Fibroblast of gingiva (primary cell): ENCODE results near the gene NFIA.

Experiments
- DNase-seq: peaks from one replicate; pipeline ENCODE4 v3.0.0-alpha.2; 2011; ENCODE audit warnings: low read depth

The NFIA gene

DNA sequence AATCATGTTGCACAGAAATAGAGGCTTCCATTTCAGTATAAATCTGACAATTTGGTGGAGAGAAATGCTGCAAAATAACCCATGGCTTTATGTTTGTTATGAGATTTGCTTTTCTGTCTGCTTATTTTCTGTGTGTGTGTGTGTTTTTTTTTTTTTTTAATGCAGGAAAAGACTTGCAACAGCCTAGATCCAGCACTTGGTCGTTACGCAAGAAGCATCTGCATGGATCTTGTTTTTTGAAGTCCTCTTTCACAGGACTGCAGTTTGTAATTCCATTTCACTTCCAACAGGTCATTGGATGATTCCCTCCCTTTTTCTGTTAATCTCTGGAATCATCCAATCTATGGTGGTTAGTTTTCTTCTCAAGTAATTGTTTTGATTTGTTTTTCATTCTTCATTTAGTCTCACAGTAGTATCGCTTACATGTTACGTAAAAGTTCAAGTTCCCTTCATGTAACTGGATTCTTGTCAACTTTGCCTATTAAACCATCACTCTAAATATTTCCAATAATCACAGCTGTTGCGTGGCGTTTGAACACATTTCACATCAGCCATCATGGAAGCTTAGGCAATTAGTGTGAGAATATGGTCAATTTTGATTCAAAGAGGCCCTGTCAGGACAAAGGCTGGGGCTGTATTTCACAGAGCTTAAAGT, 312.9 kb downstream of the NFIA start:
- DNase-seq = peak; percentile 74

GRCh38 chr1:61397495-61397894, 315.1 kb downstream of the NFIA start:
- no peak for DNase-seq

GRCh38 chr1:61397935-61398334, 315.6 kb downstream of the NFIA start:
- peak; percentile 29 for DNase-seq

GRCh38 chr1:61399199-61399598, 316.8 kb downstream of the NFIA start:
- no peak for DNase-seq

- DNase-seq = peak; percentile 4
Observed at GRCh38 chr1:61400131-61400770, 317.9 kb downstream of the NFIA start.

GRCh38 chr1:61400997-61401396, 318.6 kb downstream of the NFIA start:
- no peak for DNase-seq

DNA sequence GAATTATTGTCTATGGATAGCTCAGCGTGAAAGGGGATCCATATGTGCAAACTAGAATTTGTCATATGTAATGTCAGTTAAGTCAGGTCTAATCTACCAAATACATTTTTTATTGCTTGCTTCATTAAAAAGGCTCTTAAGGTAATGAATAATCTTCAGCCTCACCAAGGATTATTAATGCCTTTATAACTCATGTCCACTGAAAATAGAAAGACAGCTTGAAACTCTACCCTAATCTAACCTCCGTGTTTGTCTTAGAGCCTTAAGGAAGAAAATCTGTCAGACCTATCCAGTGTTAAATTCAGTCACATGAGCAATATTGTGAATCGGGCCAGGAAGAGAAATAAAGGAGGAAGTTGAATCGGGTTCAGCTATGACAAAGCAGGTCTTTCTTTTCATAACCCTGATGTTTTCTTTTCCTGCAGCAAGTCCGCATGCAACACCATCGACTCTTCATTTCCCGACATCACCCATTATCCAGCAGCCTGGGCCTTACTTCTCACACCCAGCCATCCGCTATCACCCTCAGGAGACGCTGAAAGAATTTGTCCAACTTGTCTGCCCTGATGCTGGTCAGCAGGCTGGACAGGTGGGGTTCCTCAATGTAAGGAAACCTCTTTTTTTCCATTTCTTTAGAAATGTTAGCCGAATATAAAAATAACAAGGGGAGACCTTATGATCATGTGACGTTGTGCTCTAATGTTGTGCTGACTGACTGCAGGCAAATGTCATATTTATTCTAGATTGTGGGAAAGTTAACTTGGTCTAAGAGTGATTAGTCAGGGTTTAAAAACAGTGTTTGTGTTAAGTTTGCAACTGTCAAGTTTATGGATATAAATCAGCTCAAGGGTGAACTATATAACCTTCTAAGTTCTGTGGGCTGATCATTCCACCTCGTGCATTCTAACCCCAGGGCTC, 321.6 kb downstream of the NFIA start:
- DNase-seq = no peak

DNA sequence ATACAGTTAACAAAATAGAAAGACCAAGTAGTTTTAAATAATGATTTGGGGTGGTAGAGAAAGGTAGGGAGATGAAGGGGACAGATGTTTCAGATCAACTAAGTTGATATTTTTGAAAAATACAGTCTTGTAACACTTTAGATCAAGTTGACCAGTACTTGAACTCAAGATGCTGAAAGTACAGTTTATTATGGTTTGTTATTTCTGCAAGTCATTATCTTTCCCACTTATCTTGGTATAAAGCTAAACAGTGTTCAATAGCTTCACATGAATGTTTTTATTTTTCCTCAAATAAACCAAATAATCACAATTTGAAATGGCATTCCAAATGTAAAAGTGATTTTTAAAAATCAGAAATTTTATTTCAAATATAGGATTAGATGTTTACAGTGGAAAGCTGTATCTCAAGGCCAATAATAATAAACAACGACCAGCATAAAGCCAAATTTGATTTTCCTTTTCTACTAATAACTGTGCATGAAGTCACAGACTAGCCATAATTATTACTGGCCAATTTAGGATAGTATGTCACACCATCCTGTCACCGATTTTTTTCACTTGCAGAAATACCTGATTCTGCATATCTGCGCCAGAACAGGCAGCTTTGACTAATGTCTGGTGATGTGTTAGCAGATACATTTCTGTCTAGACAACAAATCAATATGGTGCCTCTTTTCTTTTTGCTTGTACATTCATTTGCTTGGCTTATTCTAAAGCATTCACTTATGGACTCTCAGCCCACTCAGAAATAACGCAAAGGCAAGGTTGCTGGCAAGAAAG, 322.4 kb downstream of the NFIA start:
- no peak for DNase-seq

- DNase-seq = no peak
Observed at GRCh38 chr1:61406467-61406866, 324.1 kb downstream of the NFIA start.

GRCh38 chr1:61412601-61413000, 330.2 kb downstream of the NFIA start:
- DNase-seq = no peak

DNA sequence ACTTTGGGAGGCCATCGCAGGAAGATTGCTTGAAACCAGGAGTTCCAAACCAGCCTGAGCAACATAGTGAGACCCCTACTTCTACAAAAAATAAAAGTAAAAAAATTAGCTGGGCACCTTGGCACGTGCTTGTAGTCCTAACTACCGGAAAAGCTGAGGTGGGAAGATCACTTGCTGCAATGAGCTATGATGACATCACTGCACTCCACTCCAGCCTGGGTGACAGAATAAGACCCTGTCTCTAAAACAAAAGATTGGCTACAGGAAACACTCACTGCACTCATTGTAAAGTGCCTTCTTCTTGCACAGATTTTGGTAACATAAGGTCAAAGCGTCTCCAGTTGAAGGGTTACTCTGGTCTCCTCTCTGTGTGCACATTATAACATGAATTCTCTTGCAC, 336.8 kb downstream of the NFIA start:
- DNase-seq = no peak

GRCh38 chr1:61419657-61420056, 337.3 kb downstream of the NFIA start:
- no peak for DNase-seq

DNA sequence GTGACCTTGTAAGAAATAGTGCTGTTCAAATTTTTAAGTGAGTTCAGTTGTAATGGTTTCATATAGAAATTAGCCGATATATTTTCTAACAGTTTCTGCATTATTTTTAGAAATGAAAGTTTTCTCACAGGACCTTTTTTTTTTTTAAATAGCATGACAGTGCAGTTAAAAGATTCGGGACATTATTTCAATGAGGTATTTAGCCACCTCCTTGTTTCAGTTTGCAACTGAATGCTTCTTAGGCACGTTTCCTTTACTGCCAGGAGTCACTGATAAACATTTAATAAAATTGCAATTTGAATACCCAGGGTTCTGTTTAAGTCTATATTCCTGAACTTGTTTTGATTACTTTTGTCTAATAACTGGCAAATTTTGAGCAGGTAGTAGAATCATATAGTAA, 337.9 kb downstream of the NFIA start:
- DNase-seq = no peak

DNA sequence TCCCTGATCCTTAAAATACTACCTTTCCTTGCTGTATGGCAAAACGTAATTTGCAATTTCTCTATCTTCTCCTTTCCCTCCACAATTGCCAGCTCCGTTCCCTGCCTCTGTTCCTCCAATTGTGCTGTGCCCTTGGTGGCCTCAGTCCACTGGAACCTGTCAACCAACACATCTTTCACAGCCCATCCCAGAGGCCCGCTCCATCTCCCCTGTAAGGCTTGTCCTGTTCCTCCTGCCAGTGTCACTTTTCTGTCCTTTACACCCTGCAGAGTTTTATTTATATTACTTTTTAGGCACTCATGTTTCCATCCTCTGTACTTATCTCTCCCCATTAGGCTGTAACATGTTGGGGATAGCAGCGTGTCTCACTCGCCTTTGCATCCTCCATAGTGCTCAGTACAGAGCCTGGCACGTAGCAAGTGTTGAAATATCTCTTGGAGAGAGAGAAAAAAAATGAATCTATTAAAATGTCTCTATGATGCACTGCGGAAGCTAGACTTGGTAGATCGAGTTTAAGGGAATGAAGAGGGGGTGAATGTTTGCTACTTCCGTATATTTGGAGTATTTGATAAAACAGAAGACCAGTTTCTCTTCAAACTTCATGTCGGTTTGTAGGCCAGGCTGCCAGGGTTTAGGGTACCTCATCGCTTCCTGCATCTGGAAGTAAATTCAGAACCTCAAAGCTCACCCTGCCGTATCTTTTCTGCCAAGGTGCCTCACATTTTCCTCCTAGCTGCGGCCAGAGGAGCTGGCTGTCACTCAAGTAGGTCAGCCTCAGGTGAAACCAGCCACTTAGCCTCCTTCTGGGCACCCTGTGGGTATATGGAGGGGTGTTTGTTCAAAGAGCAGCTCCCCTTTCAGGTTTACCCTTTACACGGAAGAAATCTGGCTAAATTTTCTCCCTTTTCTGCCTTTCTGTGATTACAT, 338.8 kb downstream of the NFIA start:
- no peak for DNase-seq

GRCh38 chr1:61423643-61424042, 341.3 kb downstream of the NFIA start:
- no peak for DNase-seq

DNA sequence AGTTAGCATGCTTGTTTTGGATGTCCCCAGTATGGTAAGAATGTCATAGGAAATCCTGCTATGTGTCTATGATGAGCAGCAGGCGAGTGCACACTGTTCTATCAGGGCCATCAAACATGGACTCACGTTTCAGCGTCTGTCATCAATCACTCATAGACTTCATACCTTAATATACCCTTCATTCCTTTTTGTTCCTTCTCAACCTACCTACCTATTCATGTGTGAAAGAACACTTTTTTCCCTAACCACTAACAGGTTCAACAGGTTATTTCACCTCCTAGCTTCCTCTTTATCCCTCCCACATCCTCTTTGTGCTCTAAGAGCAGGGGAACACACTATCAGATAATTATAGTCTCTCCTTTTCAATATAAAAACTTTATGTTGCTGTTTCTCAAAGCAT, 342.0 kb downstream of the NFIA start:
- no peak for DNase-seq

- peak; percentile 61 for DNase-seq
Observed at GRCh38 chr1:61425040-61425439, 342.7 kb downstream of the NFIA start.

- DNase-seq = no peak
Observed at GRCh38 chr1:61426254-61426653, 343.9 kb downstream of the NFIA start.

- no peak for DNase-seq
Observed at GRCh38 chr1:61426885-61427284, 344.5 kb downstream of the NFIA start.

GRCh38 chr1:61427510-61427909, 345.1 kb downstream of the NFIA start:
- no peak for DNase-seq

DNA sequence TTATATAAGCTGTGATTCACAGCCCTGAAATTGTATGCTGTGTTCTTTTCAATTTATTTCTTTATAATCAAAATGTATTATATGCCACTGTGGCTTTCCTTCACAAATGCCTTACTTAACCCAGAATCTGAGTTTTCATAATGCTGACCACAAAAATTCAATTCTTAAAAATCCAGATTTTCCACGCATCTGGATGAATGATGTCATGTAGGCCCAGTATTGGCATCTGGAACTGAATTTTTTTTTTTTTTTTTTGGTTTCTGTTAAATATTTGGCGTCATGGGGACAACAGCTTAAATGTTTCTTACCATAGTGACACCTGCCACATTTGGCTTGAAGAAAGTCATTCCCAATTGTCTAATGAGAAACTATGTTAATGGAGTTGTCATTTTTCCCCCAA, 345.8 kb downstream of the NFIA start:
- DNase-seq = peak; percentile 66
